ENCODE results near the gene ABLIM3.
"Not testable (repeated sequence)": the region's sequence is repeated elsewhere in the genome, so short reads cannot be mapped to it uniquely, and the experiment has no call there.

ABLIM3 gene

GRCh38 chr5:149257889-149258705 is 116.8 kb downstream of the ABLIM3 start:
- Mint-ChIP-seq H3K9me3 (no peaks in the 10 kb centered on the region), H3K36me3 (no peaks in the 10 kb centered on the region), H3K4me1 (no peaks in the 10 kb centered on the region), H3K27ac (no peak overlapping the region), H3K4me3 (no peak overlapping the region)
- DNase-seq (ENCODE audit: low spot score in 2 of 2), result no peak
- no peak for ATAC-seq

GRCh38 chr5:149260761-149261160 is 119.5 kb downstream of the ABLIM3 start:
- no peak for ATAC-seq
- Mint-ChIP-seq H3K9me3 (no peaks in the 10 kb centered on the region), H3K27ac (no peak overlapping the region)

GRCh38 chr5:149261246-149261645 is 120.0 kb downstream of the ABLIM3 start:
- Mint-ChIP-seq H3K36me3 (no peaks in the 10 kb centered on the region), H3K4me3 (no peak overlapping the region), H3K9me3 (no peaks in the 10 kb centered on the region), H3K4me1 (peaks cover 10% of the 10 kb centered on the region), H3K27ac (no peak overlapping the region)
- DNase-seq (ENCODE audit: low spot score in 2 of 2) (no peak), ATAC-seq (no peak)

More at GRCh38 chr5:149260761-149261160, 119.5 kb downstream of the ABLIM3 start:
- DNase-seq (ENCODE audit: low spot score in 2 of 2), result no peak
- no peak overlapping the region for H3K4me3 Mint-ChIP-seq
- H3K4me1 Mint-ChIP-seq, result peaks cover 10% of the 10 kb centered on the region
- no peaks in the 10 kb centered on the region for H3K36me3 Mint-ChIP-seq

GRCh38 chr5:149262315-149262714 is 121.0 kb downstream of the ABLIM3 start:
- no peak overlapping the region for H3K4me3 Mint-ChIP-seq
- H3K36me3 Mint-ChIP-seq, result no peaks in the 10 kb centered on the region
- ATAC-seq (peak; percentile 45), DNase-seq (ENCODE audit: low spot score in 2 of 2) (no peak)
- no peaks in the 10 kb centered on the region for H3K9me3 Mint-ChIP-seq
- peaks cover 10% of the 10 kb centered on the region for H3K4me1 Mint-ChIP-seq
- H3K27ac Mint-ChIP-seq, result no peak overlapping the region

- no peak overlapping the region for H3K4me3 Mint-ChIP-seq
- H3K4me1 Mint-ChIP-seq, result peaks cover 10% of the 10 kb centered on the region
- no peaks in the 10 kb centered on the region for H3K36me3 Mint-ChIP-seq
- DNase-seq (ENCODE audit: low spot score in 2 of 2) (peak in 1 of 2 donors; percentile 11), ATAC-seq (peak; percentile 73)
- no peak overlapping the region for H3K27ac Mint-ChIP-seq
- peaks cover 3% of the 10 kb centered on the region for H3K9me3 Mint-ChIP-seq
Observed at GRCh38 chr5:149264439-149265067, 123.3 kb downstream of the ABLIM3 start.

GRCh38 chr5:149265068-149265465 is 123.8 kb downstream of the ABLIM3 start:
- ATAC-seq (no peak), DNase-seq (ENCODE audit: low spot score in 2 of 2) (no peak)
- Mint-ChIP-seq H3K9me3 (peaks cover 3% of the 10 kb centered on the region), H3K4me1 (peaks cover 10% of the 10 kb centered on the region), H3K27ac (no peak overlapping the region), H3K36me3 (no peaks in the 10 kb centered on the region), H3K4me3 (no peak overlapping the region)

- Mint-ChIP-seq H3K9me3 (peaks cover 3% of the 10 kb centered on the region), H3K36me3 (no peaks in the 10 kb centered on the region), H3K4me1 (peaks cover 10% of the 10 kb centered on the region), H3K4me3 (no peak overlapping the region), H3K27ac (no peak overlapping the region)
- ATAC-seq, result no peak
- no peak for DNase-seq (ENCODE audit: low spot score in 2 of 2)
Observed at GRCh38 chr5:149265597-149265996, 124.3 kb downstream of the ABLIM3 start.

- H3K4me1 Mint-ChIP-seq, result peaks cover 22% of the 10 kb centered on the region
- ATAC-seq (no peak), DNase-seq (ENCODE audit: low spot score in 2 of 2) (no peak)
- peaks cover 3% of the 10 kb centered on the region for H3K9me3 Mint-ChIP-seq
- no peak overlapping the region for H3K4me3 Mint-ChIP-seq
- no peak overlapping the region for H3K27ac Mint-ChIP-seq
- no peaks in the 10 kb centered on the region for H3K36me3 Mint-ChIP-seq
Observed at GRCh38 chr5:149267241-149267973, 126.1 kb downstream of the ABLIM3 start.

GRCh38 chr5:149268928-149269557 is 127.8 kb downstream of the ABLIM3 start:
- Mint-ChIP-seq H3K9me3 (peaks cover 3% of the 10 kb centered on the region), H3K36me3 (no peaks in the 10 kb centered on the region), H3K4me3 (no peak overlapping the region), H3K4me1 (peaks cover 23% of the 10 kb centered on the region), H3K27ac (no peak overlapping the region)
- peak; percentile 61 for ATAC-seq
- no peak for DNase-seq (ENCODE audit: low spot score in 2 of 2)

- Mint-ChIP-seq H3K4me1 (peaks cover 14% of the 10 kb centered on the region), H3K4me3 (peak overlapping the region; percentile 75), H3K9me3 (peaks cover 3% of the 10 kb centered on the region), H3K36me3 (no peaks in the 10 kb centered on the region), H3K27ac (no peak overlapping the region)
- DNase-seq (ENCODE audit: low spot score in 2 of 2), result no peak
- ATAC-seq, result peak; percentile 17
Observed at GRCh38 chr5:149271195-149271715, 130.0 kb downstream of the ABLIM3 start.

- Mint-ChIP-seq H3K27ac (no peak within 1 kb of the TSS), H3K9me3 (peaks cover 3% of the 10 kb centered on the region), H3K4me3 (peak within 1 kb of the TSS; percentile 75), H3K36me3 (no peaks in the 10 kb centered on the region), H3K4me1 (peaks cover 14% of the 10 kb centered on the region)
- peak; percentile 60 for ATAC-seq
- DNase-seq (ENCODE audit: low spot score in 2 of 2), result peak in 1 of 2 donors; percentile 51
Observed at GRCh38 chr5:149271716-149272563, 130.6 kb downstream of the ABLIM3 start, which contains the start of gene AFAP1L1. TSS of gene AFAP1L1 (plus strand) at chr5:149271859. CDS start at chr5:149271969, 110 bp downstream.

GRCh38 chr5:149272781-149273180 is 131.5 kb downstream of the ABLIM3 start:
- H3K9me3 Mint-ChIP-seq; ATAC-seq; DNase-seq (ENCODE audit: low spot score in 2 of 2); H3K36me3 Mint-ChIP-seq; H3K27ac Mint-ChIP-seq: not testable (repeated sequence)
- Mint-ChIP-seq H3K4me1 (peaks cover 14% of the 10 kb centered on the region), H3K4me3 (peak overlapping the region; percentile 75)

GRCh38 chr5:149273237-149273636 is 131.9 kb downstream of the ABLIM3 start:
- Mint-ChIP-seq H3K4me3 (no peak overlapping the region), H3K9me3 (peaks cover 3% of the 10 kb centered on the region), H3K36me3 (no peaks in the 10 kb centered on the region), H3K27ac (no peak overlapping the region), H3K4me1 (peaks cover 14% of the 10 kb centered on the region)
- ATAC-seq, result no peak
- DNase-seq (ENCODE audit: low spot score in 2 of 2), result no peak

- Mint-ChIP-seq H3K4me1 (peaks cover 14% of the 10 kb centered on the region), H3K27ac (no peak overlapping the region), H3K36me3 (no peaks in the 10 kb centered on the region), H3K9me3 (no peaks in the 10 kb centered on the region), H3K4me3 (no peak overlapping the region)
- no peak for DNase-seq (ENCODE audit: low spot score in 2 of 2)
- no peak for ATAC-seq
Observed at GRCh38 chr5:149273950-149274349, 132.7 kb downstream of the ABLIM3 start.

Data from stimulated activated effector memory CD8-positive, alpha-beta T cell treated with anti-CD3 and anti-CD28 coated beads, Interleukin-12 subunit alpha, Interleukin-12 subunit beta, amount 100 ng/mL, for 72 hours (primary cell).